KBM-7 (cell line): ENCODE data around the gene FAM53B.
A peak's percentile ranks its signal among the peaks of the same experiment; 100 is the strongest.

ENCODE experiments used
- DNase-seq: peaks from one replicate; pipeline ENCODE4 v3.0.0-alpha.2; 2015
- in situ Hi-C: fragments of 300-500 bp; cut with MboI; formaldehyde crosslinking; loops from 2 replicates; pipeline ENCODE4 v1.14.3; 2020; ENCODE audit warnings: low sequenced_read_pairs, low pct_unique_long_range_greater_than_20kb, mixed read lengths

FAM53B gene

GRCh38 chr10:124733571-124734245 is 10.5 kb downstream of the FAM53B start:
- DNase-seq, result no peak

GRCh38 chr10:124732931-124733570 is 11.1 kb downstream of the FAM53B start:
- in situ Hi-C loops, result loop anchor here (25.0 kb wide), 1 partner anchor 196 kb away; no protein-coding TSS in a partner anchor
- no peak for DNase-seq

More at GRCh38 chr10:124733571-124734245, 10.5 kb downstream of the FAM53B start:
- in situ Hi-C loops, result loop anchor here (25.0 kb wide), 1 partner anchor 196 kb away; no protein-coding TSS in a partner anchor

- in situ Hi-C loops, result loop anchor here (25.0 kb wide), 1 partner anchor 194 kb away; no protein-coding TSS in a partner anchor
These were observed 12.6 kb downstream of the FAM53B start for GRCh38 chr10:124731551-124731950.

GRCh38 chr10:124730790-124731189 is 13.4 kb downstream of the FAM53B start:
- in situ Hi-C loops, result loop anchor here (25.0 kb wide), 1 partner anchor 193 kb away; no protein-coding TSS in a partner anchor

More at GRCh38 chr10:124731551-124731950, 12.6 kb downstream of the FAM53B start:
- no peak for DNase-seq

GRCh38 chr10:124728830-124729661 is 15.1 kb downstream of the FAM53B start:
- peak; percentile 55 for DNase-seq
- in situ Hi-C loops, result loop anchor here (25.0 kb wide), 1 partner anchor 192 kb away; no protein-coding TSS in a partner anchor

More at GRCh38 chr10:124730790-124731189, 13.4 kb downstream of the FAM53B start:
- DNase-seq, result no peak

- in situ Hi-C loops, result loop anchor here (25.0 kb wide), 1 partner anchor 191 kb away; no protein-coding TSS in a partner anchor
- DNase-seq, result peak; percentile 64
These were observed 15.9 kb downstream of the FAM53B start for GRCh38 chr10:124728071-124728829.

GRCh38 chr10:124727361-124727960 is 16.7 kb downstream of the FAM53B start:
- in situ Hi-C loops, result loop anchor here (25.0 kb wide), 1 partner anchor 190 kb away; no protein-coding TSS in a partner anchor

GRCh38 chr10:124725791-124726190 is 18.4 kb downstream of the FAM53B start:
- in situ Hi-C loops, result loop anchor here (25.0 kb wide), 1 partner anchor 188 kb away; no protein-coding TSS in a partner anchor
- no peak for DNase-seq

More at GRCh38 chr10:124727361-124727960, 16.7 kb downstream of the FAM53B start:
- no peak for DNase-seq

- in situ Hi-C loops, result loop anchor here (25.0 kb wide), 1 partner anchor 188 kb away; no protein-coding TSS in a partner anchor
- DNase-seq, result no peak
These were observed 19.0 kb downstream of the FAM53B start for GRCh38 chr10:124725171-124725631.

GRCh38 chr10:124724279-124725027 is 19.7 kb downstream of the FAM53B start:
- no peak for DNase-seq
- in situ Hi-C loops, result loop anchor here (25.0 kb wide), 1 partner anchor 187 kb away; no protein-coding TSS in a partner anchor

- in situ Hi-C loops, result no loop called here
- DNase-seq, result no peak
These were observed 20.4 kb downstream of the FAM53B start for GRCh38 chr10:124723826-124724225.

GRCh38 chr10:124722798-124723783 is 21.1 kb downstream of the FAM53B start:
- in situ Hi-C loops, result no loop called here
- peak; percentile 43 for DNase-seq

GRCh38 chr10:124721330-124722045 is 22.7 kb downstream of the FAM53B start:
- DNase-seq, result peak; percentile 91

GRCh38 chr10:124719213-124719851 is 24.8 kb downstream of the FAM53B start:
- in situ Hi-C loops, result no loop called here
- DNase-seq, result peak; percentile 69

More at GRCh38 chr10:124721330-124722045, 22.7 kb downstream of the FAM53B start:
- in situ Hi-C loops, result no loop called here
